DND-41 (cell line): Measurements from ENCODE around the gene HVCN1.

Experiments
- CTCF ChIP-seq: IDR thresholded peaks from 2 replicates; pipeline ENCODE4 v1.5.1; 2012; ENCODE audit warnings: borderline replicate concordance, low read length, moderate library complexity, mild to moderate bottlenecking; ENCODE audit not compliant: poor library complexity, severe bottlenecking; ENCODE audit errors: extremely low read depth
- EZH2 ChIP-seq: IDR thresholded peaks from 3 replicates; pipeline ENCODE4 v1.6.1; 2012; ENCODE audit warnings: borderline replicate concordance, low read depth, mild to moderate bottlenecking, moderate library complexity, low read length, inconsistent platforms; ENCODE audit not compliant: severe bottlenecking

GRCh38 chr12:110726708-110727369 is 37.9 kb upstream of the HVCN1 start:
- TF ChIP-seq CTCF, result no peak
- TF ChIP-seq EZH2, result no peak
